K562 (cell line): ENCODE results near the gene THSD8. TPM values are rescaled to one million over a fixed set of nuclear protein-coding genes. Genes with fewer than 3 reads are reported as not detected.

Source experiments
- ARHGAP35 ChIP-seq: fragments of 450-650 bp; IDR thresholded peaks from 2 replicates; pipeline ENCODE4 v1.6.1; 2018; ENCODE audit not compliant: partially characterized antibody
- C11orf30 ChIP-seq: fragments of 450-650 bp; IDR thresholded peaks from 2 replicates; pipeline ENCODE4 v1.6.1; 2016; ENCODE audit warnings: low read depth, mild to moderate bottlenecking
- FOS ChIP-seq: IDR thresholded peaks from 3 replicates; pipeline ENCODE4 v1.6.1; 2011; ENCODE audit not compliant: insufficient read length; ENCODE audit errors: extremely low read depth
- FOXA3 ChIP-seq, 2 experiments: fragments of 450-650 bp in 1 of 2; sonication (generic) in 1 of 2; formaldehyde crosslinking; IDR thresholded peaks in 1 of 2; conservative IDR thresholded peaks in 1 of 2; 2 replicates each; pipeline versions ENCODE4 v1.4.0 to v1.8.0; 2020 to 2022; ENCODE audit warnings: mild to moderate bottlenecking in 2 of 2, missing genetic modification reagents in 1 of 2
- HMGN3 ChIP-seq: IDR thresholded peaks from 2 replicates; pipeline ENCODE4 v1.6.1; 2011; ENCODE audit warnings: borderline replicate concordance, low read depth, mild to moderate bottlenecking, mixed read lengths, low read length; ENCODE audit not compliant: insufficient read length; ENCODE audit errors: extremely low read depth
- KAT2B ChIP-seq: IDR thresholded peaks from one replicate; pipeline ENCODE4 v1.6.1; 2012; ENCODE audit warnings: low read depth, mild to moderate bottlenecking, control low read depth, inconsistent platforms, low read length, moderate library complexity
- KDM5B ChIP-seq: fragments of 200-600 bp; sonication (generic); IDR thresholded peaks from 2 replicates; pipeline ENCODE4 v1.6.1; 2012; ENCODE audit warnings: low read depth, mild to moderate bottlenecking, moderate library complexity, low read length, control low read depth, inconsistent platforms; ENCODE audit not compliant: insufficient replicate concordance
- PCBP1 ChIP-seq: fragments of 200-400 bp; formaldehyde crosslinking; IDR thresholded peaks from 2 replicates; pipeline ENCODE4 v1.6.1; 2018; ENCODE audit warnings: mild to moderate bottlenecking, low read depth, low read length; ENCODE audit not compliant: poor library complexity, severe bottlenecking
- PTTG1 ChIP-seq: fragments of 450-650 bp; IDR thresholded peaks from 2 replicates; pipeline ENCODE4 v1.6.1; 2016; ENCODE audit warnings: low read depth, mild to moderate bottlenecking, missing genetic modification characterization, missing compliant biosample characterization
- RBM34 ChIP-seq: fragments of 200-400 bp; formaldehyde crosslinking; IDR thresholded peaks from 2 replicates; pipeline ENCODE4 v1.6.1; 2018; ENCODE audit warnings: low read length, borderline replicate concordance; ENCODE audit not compliant: insufficient read depth
- SMAD2 ChIP-seq: fragments of 150-350 bp; IDR thresholded peaks from 2 replicates; pipeline ENCODE4 v1.6.1; 2014; ENCODE audit warnings: low read depth, mild to moderate bottlenecking, low read length
- STAT5B ChIP-seq: fragments of 250-450 bp; sonication (Bioruptor Pico); IDR thresholded peaks from 2 replicates; pipeline ENCODE4 v1.8.0; 2021; ENCODE audit warnings: mild to moderate bottlenecking, inconsistent platforms
- TEAD4 ChIP-seq, 2 experiments: sonication (generic) in 1 of 2; formaldehyde crosslinking in 1 of 2; IDR thresholded peaks; 2 replicates each; pipeline versions ENCODE4 v1.6.1 to v1.8.0; 2012 to 2022; ENCODE audit warnings: borderline replicate concordance in 1 of 2, inconsistent platforms in 1 of 2, low read length in 1 of 2, mild to moderate bottlenecking in 1 of 2, missing genetic modification reagents in 1 of 2
- ZNF431 ChIP-seq: sonication (generic); formaldehyde crosslinking; IDR thresholded peaks from 2 replicates; pipeline ENCODE4 v1.8.0; 2022; ENCODE audit warnings: mild to moderate bottlenecking, missing genetic modification reagents
- ZNF584 ChIP-seq: fragments of 200-800 bp; sonication (Bioruptor generic); IDR thresholded peaks from 2 replicates; pipeline ENCODE4 v1.6.1; 2016; ENCODE audit warnings: low read depth, mild to moderate bottlenecking, missing genetic modification characterization, missing compliant biosample characterization
- ZNF668 ChIP-seq: fragments of 250-450 bp; sonication (Bioruptor Pico); IDR thresholded peaks from 2 replicates; pipeline ENCODE4 v1.8.0; 2022; ENCODE audit warnings: mild to moderate bottlenecking, inconsistent platforms
- ZNF830 ChIP-seq: fragments of 250-450 bp; sonication (Bioruptor Pico); IDR thresholded peaks from 2 replicates; pipeline ENCODE4 v1.5.0; 2021; ENCODE audit warnings: mild to moderate bottlenecking
- polyA plus RNA-seq, 8 experiments: library from polyadenylated mRNA; depleted of rRNA in 4 of 8; stranded (reverse) in 5 of 8; unstranded in 3 of 8; fragments of >200 nt; fragmentation: Nextera tagmentation in 2 of 8; fragmentation: Illumina TruSeq in 1 of 8; extraction: Ambion mirVana in 2 of 8; extraction: Trizol in 1 of 8; gene quantifications; 2 replicates each; pipeline versions ENCODE4 v1.2.1 to v1.2.3, GENCODE V29; 2011 to 2014; ENCODE audit warnings: inconsistent platforms in 1 of 8, missing spikeins in 1 of 8
- total RNA-seq, 7 experiments: library from RNA; depleted of rRNA in 6 of 7; stranded (reverse); fragments of >200 nt in 6 of 7; fragmentation: Illumina TruSeq in 2 of 7; extraction: Trizol in 2 of 7; gene quantifications; 2 replicates each; pipeline versions ENCODE4 v1.2.1 to v1.2.3, GENCODE V29; 2011 to 2021; ENCODE audit warnings: low replicate concordance in 1 of 7
- TF ChIP-seq, protein P1 (sequence below): sonication (generic); formaldehyde crosslinking; IDR thresholded peaks from 2 replicates; pipeline ENCODE4 v1.8.1; 2023; ENCODE audit warnings: mild to moderate bottlenecking, missing genetic modification reagents
- TF ChIP-seq, protein P2 (sequence below): fragments of 200-800 bp; sonication (Bioruptor generic); IDR thresholded peaks from 2 replicates; pipeline ENCODE4 v1.6.1; 2017; ENCODE audit warnings: missing genetic modification characterization, missing compliant biosample characterization
- TF ChIP-seq, protein P3 (sequence below): sonication (generic); formaldehyde crosslinking; IDR thresholded peaks from 2 replicates; pipeline ENCODE4 v1.8.1; 2022; ENCODE audit warnings: missing genetic modification reagents
- TF ChIP-seq, protein P4 (sequence below), 3 experiments: fragments of 200-800 bp in 1 of 3; sonication (Bioruptor generic) in 1 of 3; sonication (generic) in 1 of 3; formaldehyde crosslinking in 1 of 3; IDR thresholded peaks; 2 replicates each; pipeline versions ENCODE4 v1.6.1 to v1.8.0; 2016 to 2022; ENCODE audit warnings: mild to moderate bottlenecking in 2 of 3, missing compliant biosample characterization in 2 of 3, missing genetic modification characterization in 2 of 3, missing genetic modification reagents in 1 of 3

The THSD8 gene
- total and polyA plus RNA-seq, 9 of the 15 experiments (the other 6 are each of a cell fraction or from before 2014, with no cell fraction given) = 8.4 to 42.4 (median 19.9) TPM; not detected in 2

DNA sequence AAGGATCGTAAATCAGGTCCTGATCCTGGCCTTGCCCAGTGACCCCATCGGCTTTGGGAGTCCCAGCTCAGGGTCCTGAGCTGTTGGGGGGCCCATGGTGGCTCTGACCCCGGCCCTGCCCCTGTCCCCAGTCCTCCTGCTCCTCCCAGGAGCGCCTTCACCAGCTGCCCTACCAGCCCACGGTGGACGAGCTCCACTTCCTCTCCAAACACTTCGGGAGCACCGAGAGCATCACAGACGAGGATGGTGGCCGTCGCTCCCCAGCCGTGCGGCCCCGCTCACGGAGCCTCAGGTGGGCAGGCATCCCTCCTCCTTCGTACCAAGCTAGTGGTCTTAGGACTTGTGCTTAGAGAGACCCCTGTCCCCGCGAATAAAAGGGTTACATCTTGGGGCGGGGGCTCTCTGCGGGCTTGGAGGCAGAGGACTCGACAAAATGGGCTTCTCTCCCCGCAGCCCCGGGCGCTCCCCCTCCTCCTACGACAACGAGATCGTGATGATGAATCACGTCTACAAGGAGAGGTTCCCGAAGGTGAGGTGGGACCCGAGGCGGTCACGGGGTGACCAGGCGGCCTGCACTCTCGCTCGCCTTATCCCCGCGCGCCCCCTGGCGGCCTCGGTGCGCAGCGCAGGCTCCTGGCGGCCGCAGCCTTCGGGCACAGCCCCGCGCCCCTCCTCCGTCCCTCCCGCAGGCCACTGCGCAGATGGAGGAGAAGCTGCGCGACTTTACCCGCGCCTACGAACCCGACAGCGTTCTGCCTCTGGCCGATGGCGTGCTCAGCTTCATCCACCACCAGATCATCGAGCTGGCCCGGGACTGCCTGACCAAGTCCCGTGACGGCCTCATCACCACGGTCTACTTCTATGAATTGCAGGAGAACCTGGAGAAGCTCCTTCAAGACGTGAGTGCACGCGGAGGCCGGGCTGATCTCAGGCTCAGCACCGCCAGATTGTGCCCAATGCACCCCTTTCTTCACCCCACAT is 45.6 kb downstream of the THSD8 start (continued):
- TF ChIP-seq KDM5B (no peak), KAT2B (no peak), PCBP1 (no peak), SMAD2 (no peak), HMGN3 (peak; percentile 19), PTTG1 (no peak), ZNF584 (CRISPR knock-in tag) (no peak), TEAD4 (IDR thresholded peaks at IDR 0.05; ENCODE audit: low read length) (no peak), TEAD4 (CRISPR knock-in tag; IDR thresholded peaks at IDR 0.05; ENCODE audit: borderline replicate concordance) (no peak), ZNF431 (CRISPR knock-in tag) (no peak), ZNF668 (CRISPR knock-in tag) (no peak), RBM34 (no peak), ZNF830 (no peak), STAT5B (CRISPR knock-in tag) (no peak), ARHGAP35 (no peak), C11orf30 (no peak), FOS (no peak), FOXA3 (CRISPR knock-in tag; conservative IDR thresholded peaks at IDR 0.05 in 1 of 2, IDR thresholded peaks at IDR 0.05 in 1 of 2) (no peak)
- TF ChIP-seq, protein P1, sequence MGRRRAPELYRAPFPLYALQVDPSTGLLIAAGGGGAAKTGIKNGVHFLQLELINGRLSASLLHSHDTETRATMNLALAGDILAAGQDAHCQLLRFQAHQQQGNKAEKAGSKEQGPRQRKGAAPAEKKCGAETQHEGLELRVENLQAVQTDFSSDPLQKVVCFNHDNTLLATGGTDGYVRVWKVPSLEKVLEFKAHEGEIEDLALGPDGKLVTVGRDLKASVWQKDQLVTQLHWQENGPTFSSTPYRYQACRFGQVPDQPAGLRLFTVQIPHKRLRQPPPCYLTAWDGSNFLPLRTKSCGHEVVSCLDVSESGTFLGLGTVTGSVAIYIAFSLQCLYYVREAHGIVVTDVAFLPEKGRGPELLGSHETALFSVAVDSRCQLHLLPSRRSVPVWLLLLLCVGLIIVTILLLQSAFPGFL (CRISPR knock-in tag) = no peak
- TF ChIP-seq, protein P2, sequence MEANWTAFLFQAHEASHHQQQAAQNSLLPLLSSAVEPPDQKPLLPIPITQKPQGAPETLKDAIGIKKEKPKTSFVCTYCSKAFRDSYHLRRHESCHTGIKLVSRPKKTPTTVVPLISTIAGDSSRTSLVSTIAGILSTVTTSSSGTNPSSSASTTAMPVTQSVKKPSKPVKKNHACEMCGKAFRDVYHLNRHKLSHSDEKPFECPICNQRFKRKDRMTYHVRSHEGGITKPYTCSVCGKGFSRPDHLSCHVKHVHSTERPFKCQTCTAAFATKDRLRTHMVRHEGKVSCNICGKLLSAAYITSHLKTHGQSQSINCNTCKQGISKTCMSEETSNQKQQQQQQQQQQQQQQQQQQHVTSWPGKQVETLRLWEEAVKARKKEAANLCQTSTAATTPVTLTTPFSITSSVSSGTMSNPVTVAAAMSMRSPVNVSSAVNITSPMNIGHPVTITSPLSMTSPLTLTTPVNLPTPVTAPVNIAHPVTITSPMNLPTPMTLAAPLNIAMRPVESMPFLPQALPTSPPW (CRISPR knock-in tag) = peak; percentile 87
- TF ChIP-seq, protein P3, sequence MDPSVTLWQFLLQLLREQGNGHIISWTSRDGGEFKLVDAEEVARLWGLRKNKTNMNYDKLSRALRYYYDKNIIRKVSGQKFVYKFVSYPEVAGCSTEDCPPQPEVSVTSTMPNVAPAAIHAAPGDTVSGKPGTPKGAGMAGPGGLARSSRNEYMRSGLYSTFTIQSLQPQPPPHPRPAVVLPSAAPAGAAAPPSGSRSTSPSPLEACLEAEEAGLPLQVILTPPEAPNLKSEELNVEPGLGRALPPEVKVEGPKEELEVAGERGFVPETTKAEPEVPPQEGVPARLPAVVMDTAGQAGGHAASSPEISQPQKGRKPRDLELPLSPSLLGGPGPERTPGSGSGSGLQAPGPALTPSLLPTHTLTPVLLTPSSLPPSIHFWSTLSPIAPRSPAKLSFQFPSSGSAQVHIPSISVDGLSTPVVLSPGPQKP (CRISPR knock-in tag) = no peak
- TF ChIP-seq, protein P4, sequence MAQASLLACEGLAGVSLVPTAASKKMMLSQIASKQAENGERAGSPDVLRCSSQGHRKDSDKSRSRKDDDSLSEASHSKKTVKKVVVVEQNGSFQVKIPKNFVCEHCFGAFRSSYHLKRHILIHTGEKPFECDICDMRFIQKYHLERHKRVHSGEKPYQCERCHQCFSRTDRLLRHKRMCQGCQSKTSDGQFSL (CRISPR knock-in tag; IDR thresholded peaks at IDR 0.05) = no peak
- TF ChIP-seq, protein P4 (tag; IDR thresholded peaks at IDR 0.05) = no peak
